GM18502 (cell line): ENCODE measurements around the gene FAM124A.

ENCODE experiments used
- ATAC-seq: cut with Tn5 transposase; IDR thresholded peaks from one replicate; pipeline ENCODE4 v1.9.1; 2021; ENCODE audit warnings: mild to moderate bottlenecking; ENCODE audit not compliant: unreplicated experiment, poor library complexity

The FAM124A gene

DNA sequence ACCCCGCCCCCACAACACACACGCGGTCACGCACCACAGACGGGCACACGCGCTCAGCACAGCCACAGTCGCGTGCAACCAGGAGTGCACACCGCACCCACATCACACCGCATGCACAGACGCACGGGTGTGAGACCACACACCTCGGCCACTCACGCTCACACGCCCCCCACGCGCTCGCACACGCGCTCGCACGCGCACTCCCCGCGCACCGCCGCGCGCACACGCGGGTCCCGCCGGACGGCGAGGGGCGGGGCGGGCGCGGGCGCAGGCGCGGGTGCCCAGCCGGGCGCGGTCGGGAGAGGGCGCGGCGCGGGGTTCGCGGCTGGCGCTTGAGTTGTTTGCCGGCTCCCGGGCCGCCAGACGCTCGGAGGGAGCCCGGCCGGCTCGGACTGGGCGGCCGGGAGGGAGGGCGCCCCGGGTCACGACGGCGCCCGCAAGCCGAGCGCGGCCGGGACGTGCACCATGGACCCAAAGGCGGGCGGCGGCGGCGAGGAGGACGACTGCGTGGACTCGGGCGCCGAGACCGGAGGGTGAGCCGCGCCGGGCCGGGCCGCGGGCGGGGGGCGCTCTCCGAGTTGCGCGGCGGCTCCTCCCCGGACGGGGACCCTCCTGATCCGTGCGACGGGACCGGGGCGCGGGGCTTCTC is at the start of gene FAM124A:
Gene FAM124A (plus strand): TSS at position 362 of the 649 bp plus-strand sequence. CDS start 104 bp downstream, at position 466.
- no peak for ATAC-seq

GRCh38 chr13:51175021-51175420 is 47.2 kb upstream of the FAM124A start:
- ATAC-seq: no peak

DNA sequence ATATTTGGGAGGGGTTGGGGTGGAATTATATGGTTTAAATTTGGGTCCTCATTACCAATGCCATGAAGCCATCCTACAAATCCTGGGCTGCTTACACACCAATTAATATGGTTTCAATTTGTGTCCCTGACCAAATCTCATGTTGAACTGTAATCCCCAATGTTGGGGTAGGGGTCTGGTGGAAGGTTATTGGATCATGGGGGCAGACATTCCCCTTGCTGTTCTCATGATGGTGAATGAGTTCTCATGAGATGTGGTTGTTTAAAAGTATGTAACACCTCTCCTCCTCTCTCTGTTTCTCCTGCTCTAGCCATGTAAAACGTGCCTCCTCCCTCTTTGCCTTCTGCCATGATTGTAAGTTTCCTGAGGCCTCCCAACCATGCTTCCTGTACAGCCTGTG is 46.6 kb upstream of the FAM124A start:
- ATAC-seq: no peak

- ATAC-seq: no peak
These were observed 45.0 kb upstream of the FAM124A start for GRCh38 chr13:51177188-51177587.

- ATAC-seq: no peak
These were observed 43.6 kb upstream of the FAM124A start for GRCh38 chr13:51178456-51179074.

DNA sequence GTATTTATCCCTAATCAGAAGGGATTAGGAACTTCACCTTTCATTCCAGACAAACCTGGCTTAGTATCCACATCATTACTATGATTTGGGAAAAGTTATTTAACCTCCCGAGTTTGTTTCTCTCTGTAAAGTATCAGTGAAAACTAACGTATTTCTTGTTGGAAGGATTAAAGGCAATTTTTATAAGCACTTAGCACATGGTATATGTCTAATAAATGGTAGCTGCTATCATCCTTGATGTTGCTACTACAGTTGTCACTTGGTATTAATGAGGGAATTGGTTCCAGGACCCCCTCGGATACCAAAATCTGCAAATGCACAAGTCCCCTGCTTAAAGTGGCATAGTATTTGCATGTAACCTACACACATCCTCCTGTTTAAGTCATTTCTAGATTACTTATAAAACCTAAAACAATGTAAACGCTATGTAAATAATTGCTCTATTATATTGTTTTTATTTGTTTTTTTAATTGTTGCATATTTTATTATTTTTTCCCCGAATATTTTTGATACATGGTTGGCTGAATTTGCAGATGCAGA is 42.7 kb upstream of the FAM124A start:
- no peak for ATAC-seq

- ATAC-seq: no peak
These were observed 41.2 kb upstream of the FAM124A start for GRCh38 chr13:51180853-51181511.

- no peak for ATAC-seq
These were observed 40.3 kb upstream of the FAM124A start for GRCh38 chr13:51181786-51182383.

- no peak for ATAC-seq
These were observed 30.5 kb upstream of the FAM124A start for GRCh38 chr13:51191743-51192142.

GRCh38 chr13:51192348-51192747 is 29.9 kb upstream of the FAM124A start:
- no peak for ATAC-seq

DNA sequence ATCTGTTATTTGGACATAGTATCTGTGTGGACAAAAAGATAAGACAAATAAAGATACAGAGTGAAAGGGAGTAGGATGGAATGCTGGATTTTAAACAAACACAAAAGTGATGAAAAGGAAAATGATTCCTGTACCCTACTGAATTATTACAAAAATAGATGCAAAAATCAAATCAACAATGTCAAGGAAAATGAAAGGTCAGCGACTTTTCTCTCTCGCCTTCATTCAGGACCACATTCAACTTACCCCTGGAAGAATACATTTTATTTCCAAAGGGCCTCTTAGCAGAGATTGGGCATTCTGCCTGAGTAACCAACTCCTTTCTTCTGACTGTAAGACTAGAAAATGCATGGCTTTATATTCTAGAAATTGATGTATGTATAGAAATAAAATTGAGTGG is 28.8 kb upstream of the FAM124A start:
- no peak for ATAC-seq

- ATAC-seq: no peak
These were observed 27.3 kb upstream of the FAM124A start for GRCh38 chr13:51194942-51195341.

- ATAC-seq: no peak
These were observed 20.3 kb upstream of the FAM124A start for GRCh38 chr13:51201886-51202285.

DNA sequence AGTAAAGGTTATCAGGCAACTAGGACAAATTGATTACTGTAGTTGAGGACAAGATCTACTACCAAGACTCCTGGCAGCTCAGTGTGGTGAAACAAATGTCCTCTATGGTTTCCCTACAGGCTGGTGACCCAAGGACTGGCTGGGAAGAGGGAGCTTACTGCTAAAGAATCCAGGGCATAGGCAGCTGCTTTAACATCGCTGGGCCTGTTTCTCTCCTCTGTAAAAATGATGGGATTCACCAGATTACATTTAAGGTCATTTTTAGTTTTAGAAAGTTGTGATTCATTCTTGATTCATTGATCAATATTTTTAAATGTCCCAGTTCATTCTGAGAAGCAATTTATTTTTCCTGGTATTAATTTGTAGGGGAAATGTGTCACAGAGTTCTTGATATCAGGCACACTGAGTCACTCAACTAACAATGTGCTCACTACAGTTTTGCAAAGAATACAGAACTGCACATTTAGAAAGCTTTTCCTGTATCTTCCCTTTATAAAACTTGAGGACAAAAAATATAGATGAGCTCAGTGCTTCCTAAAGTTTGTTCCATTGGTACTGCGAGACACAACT is 19.6 kb upstream of the FAM124A start:
- ATAC-seq: no peak

GRCh38 chr13:51206584-51206983 is 15.6 kb upstream of the FAM124A start:
- ATAC-seq: no peak

GRCh38 chr13:51207881-51208280 is 14.3 kb upstream of the FAM124A start:
- ATAC-seq: no peak

GRCh38 chr13:51208716-51209115 is 13.5 kb upstream of the FAM124A start:
- no peak for ATAC-seq

DNA sequence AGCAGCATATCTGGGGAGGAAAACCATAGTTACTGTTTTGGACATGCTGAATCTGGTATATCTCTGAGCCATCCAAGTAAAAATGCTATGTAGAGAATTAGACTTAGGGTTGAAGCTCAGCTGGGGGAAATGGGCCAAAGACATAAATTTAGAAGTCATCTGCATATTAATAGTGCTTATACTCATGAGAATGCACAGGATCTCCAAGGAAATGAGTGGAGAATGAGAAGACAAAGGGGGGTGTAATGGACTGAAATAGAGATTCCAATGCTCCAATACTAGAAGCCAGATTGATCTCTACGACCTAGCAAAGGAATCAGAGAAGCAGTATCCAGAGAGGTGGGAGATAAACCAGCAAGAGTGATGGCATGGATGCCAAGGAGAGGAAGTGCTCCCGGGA is 10.3 kb upstream of the FAM124A start:
- ATAC-seq: no peak

DNA sequence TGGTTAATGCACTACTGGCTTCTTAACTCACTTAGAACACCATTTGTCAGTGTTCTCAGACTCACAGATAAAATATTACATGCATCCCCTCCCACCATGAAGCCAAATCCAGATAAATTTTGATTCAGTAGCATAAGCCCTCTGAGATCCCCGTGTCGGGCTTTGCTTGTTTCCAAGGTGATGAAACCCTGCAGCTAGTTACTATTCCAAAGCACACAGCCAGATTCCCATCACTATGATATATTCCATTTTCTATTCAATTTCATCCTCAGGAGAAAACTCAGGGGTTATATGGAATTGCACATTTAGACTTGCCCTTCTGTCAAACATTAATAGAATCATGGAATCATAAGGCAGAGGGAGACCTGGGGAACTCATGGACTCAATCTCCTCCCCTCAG is 9.4 kb upstream of the FAM124A start:
- ATAC-seq: no peak

DNA sequence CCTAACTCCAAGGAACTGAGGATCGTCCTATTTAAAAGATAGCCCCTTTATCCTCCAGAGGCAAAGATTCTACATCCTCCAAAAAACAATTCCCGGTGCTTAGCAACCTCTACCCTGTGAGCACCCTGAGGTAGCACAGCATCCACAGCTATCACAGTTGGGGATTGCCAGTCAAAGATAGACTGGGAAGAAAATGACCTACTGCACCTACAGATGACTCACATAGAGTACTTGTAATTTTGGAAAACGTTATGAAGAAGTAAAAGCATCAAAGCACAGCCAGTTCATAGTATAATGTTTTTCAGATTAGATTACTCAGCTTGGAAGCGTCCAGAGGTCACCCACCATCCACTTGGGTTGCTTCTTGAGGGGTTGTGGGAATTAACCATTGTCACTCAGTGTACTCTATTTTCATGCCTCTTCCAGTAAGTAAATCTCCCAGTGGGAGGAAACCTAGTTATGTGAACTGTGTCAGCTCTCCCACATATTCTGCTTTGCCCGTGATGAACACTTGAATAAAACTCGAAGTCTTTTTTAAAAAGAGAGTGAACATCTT is 8.9 kb upstream of the FAM124A start:
- no peak for ATAC-seq
